Upper lobe of right lung (tissue), 1 donor: ENCODE data around the gene ZNF792. TPM values are rescaled to one million over a fixed set of nuclear protein-coding genes. Genes with fewer than 3 reads are reported as not detected.

Experiments used
- ATAC-seq: fragments of 200-7000 bp; cut with Tn5 transposase; one replicate; pipeline ENCODE4 v1.9.1; 2020; ENCODE audit warnings: mild to moderate bottlenecking, moderate library complexity
- DNase-seq: peaks from one replicate; pipeline ENCODE4 v3.0.0-alpha.2; 2020
- H3K27ac ChIP-seq: fragments of 200-600 bp; one replicate; pipeline ENCODE4 v1.8.0; 2022
- H3K27me3 ChIP-seq: fragments of 200-600 bp; one replicate; pipeline ENCODE4 v1.8.0; 2022; ENCODE audit warnings: mild to moderate bottlenecking
- H3K36me3 ChIP-seq: fragments of 200-600 bp; one replicate; pipeline ENCODE4 v1.8.0; 2022
- H3K4me1 ChIP-seq: fragments of 200-600 bp; one replicate; pipeline ENCODE4 v1.8.0; 2022
- H3K4me3 ChIP-seq: fragments of 200-600 bp; one replicate; pipeline ENCODE4 v1.8.0; 2022; ENCODE audit warnings: mild to moderate bottlenecking
- H3K9me3 ChIP-seq: fragments of 200-600 bp; one replicate; pipeline ENCODE4 v1.8.0; 2022
- intact Hi-C: fragments of 100-400 bp; cut with DNase I; formaldehyde crosslinking; loops from one replicate; pipeline ENCODE4 v1.11.0; 2022
- long read RNA-seq: library from polyadenylated mRNA; unstranded; transcript quantifications from one replicate; pipeline ENCODE4 v2.0.0, GENCODE V29; 2021
- total RNA-seq: library from RNA; stranded (reverse); fragmentation: NEBNext Ultra II Directional; extraction: Animal tissue kit (Norgen Biotek cat#: 25700); gene quantifications from one replicate; pipeline ENCODE4 v1.2.1, GENCODE V29; 2021
- TF ChIP-seq, protein P1 (sequence below): fragments of 200-600 bp; IDR thresholded peaks from one replicate; pipeline ENCODE4 v1.8.0; 2022; ENCODE audit warnings: antibody characterized with exemption
- donor health status: DM: no; HTN: yes; CAD: no; lungs with severe emphysema.

Gene ZNF792
- 11.5 TPM for total RNA-seq
- long read RNA-seq, transcript ZNF792-201 (4 exons, 3,888 nt), result major isoform, 11 of 19 reads
- long read RNA-seq, partial matches to known transcripts, result 2 of 19 reads
- long read RNA-seq, other reads (novel, unspliced or antisense), result 6 of 19 reads

DNA sequence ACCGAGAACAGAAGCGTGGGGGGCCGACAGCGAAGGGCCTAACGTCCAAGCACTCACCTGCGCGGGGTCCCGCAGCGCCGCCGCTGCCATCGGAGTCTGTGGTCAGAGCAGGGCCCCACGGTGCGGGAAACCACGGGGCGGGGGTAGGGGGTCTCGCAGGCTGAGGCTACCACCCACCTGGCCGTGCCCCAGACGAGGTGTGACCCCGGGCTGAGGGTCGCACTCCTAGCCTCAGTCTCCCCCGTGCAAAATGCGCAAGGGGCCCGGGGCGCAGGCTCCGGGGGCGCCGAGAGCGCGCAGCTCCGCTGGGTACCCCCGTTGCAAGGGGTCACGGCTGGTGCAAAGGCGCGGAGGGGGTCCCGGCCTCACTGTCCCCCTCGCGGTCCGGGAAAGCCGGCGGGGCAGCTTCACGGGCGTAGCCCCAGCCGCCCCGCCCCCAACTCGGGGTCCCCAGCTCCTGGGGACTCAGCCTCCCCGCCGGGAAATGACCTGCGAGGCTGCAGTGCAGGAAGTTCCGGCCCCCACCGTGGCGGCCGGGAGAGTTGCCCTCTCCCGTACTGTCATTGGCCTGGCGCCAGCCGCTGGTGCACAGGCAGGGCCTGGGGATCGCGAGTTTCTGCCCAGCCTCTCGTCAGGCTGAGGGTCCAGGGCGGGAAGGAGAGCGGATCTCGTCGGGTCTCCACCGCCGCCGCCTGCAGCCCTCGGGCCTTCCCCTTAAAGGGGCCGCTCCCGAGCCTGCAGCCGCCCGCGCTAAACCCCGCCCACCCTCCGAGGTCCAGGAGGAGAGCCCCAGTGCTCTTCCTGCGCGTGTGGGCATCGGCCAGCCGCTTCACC, at the start of gene ZNF792:
TSS of gene ZNF792 (minus strand) at position 657 of the 834 bp plus-strand sequence. CDS start at position 90, 567 bp downstream.
- ATAC-seq, result peak; percentile 89
- Histone ChIP-seq H3K27ac (peak within 1 kb of the TSS; percentile 84), H3K27me3 (no peaks in the 10 kb centered on the region), H3K36me3 (peaks cover 17% of the 10 kb centered on the region), H3K9me3 (peaks cover 23% of the 10 kb centered on the region), H3K4me3 (peak within 1 kb of the TSS; percentile 94), H3K4me1 (peaks cover 12% of the 10 kb centered on the region)
- TF ChIP-seq, protein P1, sequence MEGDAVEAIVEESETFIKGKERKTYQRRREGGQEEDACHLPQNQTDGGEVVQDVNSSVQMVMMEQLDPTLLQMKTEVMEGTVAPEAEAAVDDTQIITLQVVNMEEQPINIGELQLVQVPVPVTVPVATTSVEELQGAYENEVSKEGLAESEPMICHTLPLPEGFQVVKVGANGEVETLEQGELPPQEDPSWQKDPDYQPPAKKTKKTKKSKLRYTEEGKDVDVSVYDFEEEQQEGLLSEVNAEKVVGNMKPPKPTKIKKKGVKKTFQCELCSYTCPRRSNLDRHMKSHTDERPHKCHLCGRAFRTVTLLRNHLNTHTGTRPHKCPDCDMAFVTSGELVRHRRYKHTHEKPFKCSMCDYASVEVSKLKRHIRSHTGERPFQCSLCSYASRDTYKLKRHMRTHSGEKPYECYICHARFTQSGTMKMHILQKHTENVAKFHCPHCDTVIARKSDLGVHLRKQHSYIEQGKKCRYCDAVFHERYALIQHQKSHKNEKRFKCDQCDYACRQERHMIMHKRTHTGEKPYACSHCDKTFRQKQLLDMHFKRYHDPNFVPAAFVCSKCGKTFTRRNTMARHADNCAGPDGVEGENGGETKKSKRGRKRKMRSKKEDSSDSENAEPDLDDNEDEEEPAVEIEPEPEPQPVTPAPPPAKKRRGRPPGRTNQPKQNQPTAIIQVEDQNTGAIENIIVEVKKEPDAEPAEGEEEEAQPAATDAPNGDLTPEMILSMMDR, result no peak
- DNase-seq, result peak; percentile 87
- intact Hi-C loops, result no loop called here

DNA sequence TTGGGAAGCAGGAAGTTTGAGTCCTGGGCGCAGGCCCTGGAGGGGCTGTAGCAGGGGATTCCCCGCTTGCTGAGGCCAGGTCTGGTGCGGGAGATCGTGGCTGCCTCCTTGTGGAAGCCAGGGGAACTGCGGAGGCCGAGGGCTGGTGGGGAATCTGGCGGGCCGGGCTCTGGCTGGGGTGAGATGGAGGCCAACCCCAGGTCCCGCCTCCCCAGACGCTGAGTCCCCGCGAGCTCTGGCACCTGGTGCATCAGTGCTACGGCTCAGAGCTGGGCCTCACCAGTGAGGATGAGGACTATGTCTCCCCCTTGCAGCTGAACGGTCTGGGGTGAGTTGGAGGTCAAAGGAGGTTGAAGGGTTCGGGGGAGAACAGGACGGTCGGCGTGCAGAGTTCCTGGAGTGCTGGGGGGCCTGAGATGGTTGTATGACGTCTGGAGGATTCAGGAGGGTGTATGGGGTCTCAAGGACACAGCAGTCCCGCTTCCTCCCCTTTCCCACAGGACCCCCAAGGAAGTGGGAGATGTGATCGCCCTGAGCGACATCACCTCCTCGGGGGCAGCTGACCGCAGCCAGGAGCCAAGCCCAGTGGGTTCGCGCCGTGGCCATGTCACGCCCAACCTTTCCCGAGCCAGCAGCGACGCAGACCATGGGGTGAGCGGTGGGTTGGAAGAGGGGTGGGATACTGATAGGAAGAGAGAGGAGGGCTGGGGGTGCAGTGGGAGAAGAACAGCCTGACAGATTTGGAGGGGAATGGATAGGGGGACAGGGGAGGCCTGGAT, 49.2 kb upstream of the ZNF792 start:
- TF ChIP-seq, protein P1, result peak; percentile 98
- DNase-seq, result peak; percentile 89
- peak; percentile 87 for ATAC-seq
- Histone ChIP-seq H3K9me3 (no peaks in the 10 kb centered on the region), H3K4me1 (peaks cover 44% of the 10 kb centered on the region), H3K27ac (peak overlapping the region; percentile 36), H3K36me3 (peaks cover 77% of the 10 kb centered on the region), H3K4me3 (no peak overlapping the region), H3K27me3 (no peaks in the 10 kb centered on the region)
- intact Hi-C loops, result loop anchor here (5.0 kb wide), 1 partner anchor 41 kb away; no protein-coding TSS in a partner anchor

DNA sequence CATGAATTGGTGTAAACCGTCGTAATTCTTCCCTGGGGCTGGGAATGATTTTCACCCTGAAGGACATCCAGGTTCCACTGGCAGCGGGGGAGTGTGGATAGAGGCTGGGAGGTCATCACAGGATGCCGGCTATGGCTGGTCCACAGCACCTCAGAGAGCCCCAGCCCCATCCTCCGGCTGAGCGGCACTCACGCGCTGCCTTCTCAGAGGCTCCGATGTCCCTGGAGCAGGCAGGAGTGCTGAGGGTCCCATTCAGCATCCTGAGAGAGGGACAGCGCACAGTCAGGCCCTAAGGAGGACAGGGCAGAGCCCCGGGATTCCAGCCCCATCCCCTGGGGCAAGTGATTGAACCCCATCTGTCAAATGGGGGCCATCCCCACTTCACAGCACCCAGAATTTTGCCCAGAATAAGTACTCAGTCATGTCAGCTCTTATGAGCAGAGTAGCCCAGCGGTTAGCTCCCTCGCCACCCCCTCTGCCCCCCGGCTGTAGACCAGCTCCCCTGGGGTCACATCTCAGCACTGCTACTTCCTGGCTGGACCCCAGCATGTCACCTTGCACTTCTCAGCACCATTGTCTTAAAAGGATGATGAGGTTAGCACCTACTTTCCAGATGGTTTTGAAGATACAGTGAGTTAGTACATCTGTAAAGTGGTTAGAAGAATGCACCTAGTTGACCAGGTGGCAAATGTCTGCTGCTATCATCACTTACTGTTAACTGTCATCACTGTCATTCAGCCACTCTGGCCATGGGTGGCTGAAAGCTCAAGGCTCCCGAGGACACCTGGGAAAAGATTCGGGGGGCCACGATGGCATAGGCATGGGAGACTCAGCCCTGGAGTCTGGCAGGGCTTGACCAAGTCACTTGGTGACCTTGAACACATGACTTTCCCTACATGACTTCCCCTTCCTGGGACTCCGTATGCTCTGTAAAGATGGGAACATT, 48.0 kb upstream of the ZNF792 start:
- no peak for ATAC-seq
- no peak overlapping the region for H3K4me3 ChIP-seq
- H3K27me3 ChIP-seq, result no peaks in the 10 kb centered on the region
- TF ChIP-seq, protein P1, result no peak
- peak overlapping the region; percentile 36 for H3K27ac ChIP-seq
- no peak for DNase-seq
- H3K9me3 ChIP-seq, result no peaks in the 10 kb centered on the region
- peaks cover 54% of the 10 kb centered on the region for H3K4me1 ChIP-seq
- H3K36me3 ChIP-seq, result peaks cover 65% of the 10 kb centered on the region
- intact Hi-C loops, result loop anchor here (5.0 kb wide), 1 partner anchor 40 kb away; no protein-coding TSS in a partner anchor

DNA sequence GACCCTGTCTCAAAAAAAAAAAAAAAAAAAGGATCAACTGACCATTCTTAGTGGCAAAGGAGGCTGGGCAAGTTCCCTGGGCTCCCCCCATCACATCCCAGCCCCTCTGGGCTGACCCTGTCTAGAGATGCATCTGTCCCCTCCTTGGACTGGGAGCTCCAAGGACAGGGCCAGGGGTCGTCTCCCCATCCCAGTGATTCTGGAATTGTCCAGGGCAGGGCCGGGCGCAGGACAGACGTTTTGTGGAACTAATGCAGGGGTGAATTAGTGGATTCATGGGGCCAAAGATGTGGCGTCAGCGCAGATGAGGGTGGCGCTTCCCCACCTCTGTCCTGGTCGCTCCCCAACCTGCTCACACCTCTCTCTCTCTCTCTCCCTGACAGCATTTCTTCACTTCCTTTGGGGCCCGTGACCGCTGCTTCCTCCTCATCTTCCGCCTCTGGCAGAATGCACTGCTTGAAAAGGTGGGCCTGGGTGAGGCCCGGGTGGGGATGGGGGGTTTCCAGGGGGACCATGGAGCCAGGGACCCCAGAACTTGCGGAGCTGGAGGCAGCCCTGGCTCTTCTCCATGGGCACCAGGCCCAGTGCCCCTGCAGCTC, 47.2 kb upstream of the ZNF792 start:
- TF ChIP-seq, protein P1, result no peak
- Histone ChIP-seq H3K4me1 (peaks cover 61% of the 10 kb centered on the region), H3K4me3 (no peak overlapping the region), H3K36me3 (peaks cover 57% of the 10 kb centered on the region), H3K27ac (peak overlapping the region; percentile 36), H3K27me3 (no peaks in the 10 kb centered on the region), H3K9me3 (no peaks in the 10 kb centered on the region)
- ATAC-seq (no peak), DNase-seq (no peak)
- intact Hi-C loops, result loop anchor here (5.0 kb wide), 1 partner anchor 39 kb away; no protein-coding TSS in a partner anchor
